GM21381 (cell line): ENCODE data around the gene LRRC8E.
"Not testable (repeated sequence)": the region's sequence is repeated elsewhere in the genome, so short reads cannot be mapped to it uniquely, and the experiment has no call there.

Source experiments
- ATAC-seq: cut with Tn5 transposase; IDR thresholded peaks from one replicate; pipeline ENCODE4 v1.9.1; 2021; ENCODE audit warnings: mild to moderate bottlenecking, moderate library complexity; ENCODE audit not compliant: unreplicated experiment

The LRRC8E gene

DNA sequence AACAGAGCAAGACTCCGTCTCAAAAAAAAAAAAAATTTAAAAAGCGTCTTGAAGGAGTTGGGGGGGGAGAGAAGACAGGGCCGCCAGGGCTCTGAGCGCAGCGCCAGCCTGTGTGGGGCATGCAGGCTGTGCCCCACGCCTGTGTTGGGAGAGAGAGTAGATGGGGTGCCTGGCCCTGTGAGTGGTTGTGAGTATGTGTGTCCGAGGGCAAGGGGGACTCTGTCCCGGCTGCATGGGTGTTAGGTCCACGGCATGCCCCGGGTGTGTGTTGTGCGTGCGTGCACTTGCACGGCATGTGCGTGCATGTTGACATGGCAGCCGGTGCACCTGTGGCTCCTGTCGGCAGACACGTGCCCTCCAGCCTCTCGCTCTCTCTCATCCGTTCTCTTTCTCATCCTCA, 18.8 kb downstream of the LRRC8E start:
- ATAC-seq: no peak

DNA sequence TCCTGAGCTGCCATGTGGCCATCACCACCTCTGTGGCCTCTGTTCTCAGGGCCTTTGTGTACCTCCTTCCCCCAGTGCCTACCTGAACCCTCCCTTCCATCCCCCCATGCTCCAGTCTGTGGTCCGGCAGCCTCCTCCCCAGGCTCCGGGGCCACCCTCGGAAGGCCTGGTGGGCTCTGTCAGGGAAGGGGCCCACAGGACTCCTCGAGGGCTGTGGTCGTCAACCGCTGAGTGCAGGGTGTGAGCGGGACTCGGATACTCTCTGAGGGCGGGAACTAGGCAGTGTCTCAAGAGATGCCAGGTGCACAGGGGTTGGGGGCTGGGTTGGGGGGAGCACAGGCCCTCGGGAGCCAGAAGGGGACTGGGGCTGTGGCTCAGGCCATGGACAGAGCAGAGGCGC, 19.2 kb downstream of the LRRC8E start:
- no peak for ATAC-seq

DNA sequence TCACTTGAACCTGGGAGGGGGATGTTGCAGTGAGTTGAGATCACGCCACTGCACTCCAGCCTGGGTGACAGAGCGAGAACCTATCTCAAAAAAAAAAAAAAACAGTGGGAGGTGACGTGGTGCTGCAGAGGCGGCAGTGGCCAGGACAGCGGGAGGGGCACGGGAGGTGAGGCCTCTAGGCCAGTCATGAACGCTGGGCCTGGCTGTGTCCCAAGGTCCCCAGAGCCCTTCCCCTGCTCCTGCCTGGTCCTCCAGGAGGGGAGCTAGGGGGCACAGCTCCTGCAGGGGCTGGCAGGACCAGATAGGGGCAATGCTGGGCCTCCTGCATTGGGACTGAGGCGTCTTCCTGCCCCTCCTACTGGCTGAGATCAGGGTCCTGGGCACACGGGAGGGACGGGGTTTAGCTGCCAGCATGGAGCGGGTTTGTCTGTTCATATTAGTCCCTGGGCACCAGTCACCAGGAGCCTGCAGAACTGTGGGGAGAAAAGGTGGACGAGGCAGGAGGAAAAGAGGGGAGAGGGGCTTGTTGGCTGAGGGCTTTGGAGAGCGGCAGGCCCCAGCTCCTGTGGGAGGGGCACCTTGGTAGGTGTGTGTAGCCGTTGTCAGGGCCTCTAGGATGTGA, 19.9 kb downstream of the LRRC8E start:
- ATAC-seq: no peak

DNA sequence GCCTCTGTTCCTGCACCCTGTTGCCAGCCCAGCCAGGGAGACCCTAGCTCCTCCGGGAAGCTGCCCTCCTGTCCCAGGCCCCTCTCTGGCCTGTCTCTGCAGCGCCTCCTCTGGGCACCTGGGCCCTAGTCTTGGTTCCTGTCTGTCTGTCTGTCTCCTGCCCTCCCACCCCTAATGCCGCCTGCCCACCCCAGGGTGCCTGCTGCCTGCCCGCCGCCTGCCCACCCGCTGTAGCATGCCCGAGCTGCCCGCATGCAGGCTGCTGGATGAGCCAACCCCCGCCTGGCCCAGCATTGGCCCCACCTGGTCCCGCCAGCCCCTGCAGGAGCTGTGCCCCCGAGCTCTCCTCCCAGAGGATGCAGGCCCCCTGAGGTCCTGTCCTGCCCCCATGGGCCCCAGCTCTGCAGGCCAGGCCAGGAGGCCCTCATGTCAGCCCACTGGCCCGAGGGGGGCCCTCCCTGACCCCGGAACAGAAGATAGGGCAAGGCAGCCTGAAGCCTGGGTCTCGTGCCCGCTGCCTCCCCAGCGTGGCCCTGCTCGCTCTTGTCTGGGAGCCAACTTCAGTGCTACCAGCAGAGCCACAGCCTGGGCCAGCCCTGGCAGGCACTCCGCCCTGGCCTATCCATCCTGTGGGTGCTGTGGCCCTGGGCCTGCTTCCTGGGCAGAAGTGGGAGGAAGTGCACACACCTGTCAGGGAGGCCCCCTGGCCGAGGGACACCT, 20.6 kb downstream of the LRRC8E start:
- ATAC-seq: no peak

DNA sequence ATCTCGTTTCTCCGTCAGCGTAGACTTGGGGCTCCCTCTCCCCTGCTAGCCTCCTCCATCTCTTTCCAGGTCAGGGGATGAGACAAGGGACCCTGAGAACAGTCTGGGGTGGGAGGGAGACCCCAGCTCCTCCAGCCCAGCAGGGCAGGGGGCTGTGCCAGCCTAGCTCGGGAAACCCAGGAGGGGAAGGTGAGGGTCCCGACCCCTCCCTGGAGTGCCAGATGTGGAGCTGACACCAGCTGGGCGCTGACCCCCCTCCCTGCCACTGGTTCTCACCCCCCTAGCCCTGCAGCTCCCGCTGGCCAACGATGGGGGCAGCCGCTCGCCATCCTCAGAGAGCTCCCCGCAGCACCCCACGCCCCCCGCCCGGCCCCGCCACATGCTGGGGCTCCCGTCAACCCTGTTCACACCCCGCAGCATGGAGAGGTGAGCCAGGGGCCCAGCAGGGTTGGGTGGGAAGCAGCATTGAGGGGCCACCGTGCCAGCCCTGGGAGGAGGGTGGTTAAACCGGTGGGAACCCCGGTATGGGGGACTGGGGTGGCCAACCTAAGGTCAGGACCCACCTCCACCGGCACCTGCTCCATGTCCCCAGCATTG, 21.3 kb downstream of the LRRC8E start:
- no peak for ATAC-seq

DNA sequence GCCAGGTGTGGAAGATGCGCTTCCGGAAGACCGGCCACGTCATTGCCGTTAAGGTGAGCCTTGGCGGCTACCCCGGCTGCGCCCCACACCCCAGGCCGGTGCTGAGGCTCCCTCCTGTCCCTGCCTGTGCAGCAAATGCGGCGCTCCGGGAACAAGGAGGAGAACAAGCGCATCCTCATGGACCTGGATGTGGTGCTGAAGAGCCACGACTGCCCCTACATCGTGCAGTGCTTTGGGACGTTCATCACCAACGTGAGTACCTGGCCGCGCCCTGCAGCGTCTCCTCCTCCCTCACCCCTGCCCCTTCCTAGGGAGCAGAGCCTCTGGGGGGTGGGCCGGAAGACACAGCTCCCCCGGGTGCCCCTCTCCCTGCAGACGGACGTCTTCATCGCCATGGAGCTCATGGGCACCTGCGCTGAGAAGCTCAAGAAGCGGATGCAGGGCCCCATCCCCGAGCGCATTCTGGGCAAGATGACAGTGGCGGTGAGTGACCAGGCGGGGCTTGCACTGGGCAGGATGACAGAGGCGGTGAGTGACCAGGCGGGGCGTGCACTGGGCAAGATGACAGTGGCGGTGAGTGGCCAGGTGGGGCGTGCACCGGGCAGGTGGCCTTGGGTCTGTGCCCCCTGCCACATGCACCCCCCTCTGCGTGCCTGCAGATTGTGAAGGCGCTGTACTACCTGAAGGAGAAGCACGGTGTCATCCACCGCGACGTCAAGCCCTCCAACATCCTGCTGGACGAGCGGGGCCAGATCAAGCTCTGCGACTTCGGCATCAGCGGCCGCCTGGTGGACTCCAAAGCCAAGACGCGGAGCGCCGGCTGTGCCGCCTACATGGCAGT, 22.2 kb downstream of the LRRC8E start:
- no peak for ATAC-seq

DNA sequence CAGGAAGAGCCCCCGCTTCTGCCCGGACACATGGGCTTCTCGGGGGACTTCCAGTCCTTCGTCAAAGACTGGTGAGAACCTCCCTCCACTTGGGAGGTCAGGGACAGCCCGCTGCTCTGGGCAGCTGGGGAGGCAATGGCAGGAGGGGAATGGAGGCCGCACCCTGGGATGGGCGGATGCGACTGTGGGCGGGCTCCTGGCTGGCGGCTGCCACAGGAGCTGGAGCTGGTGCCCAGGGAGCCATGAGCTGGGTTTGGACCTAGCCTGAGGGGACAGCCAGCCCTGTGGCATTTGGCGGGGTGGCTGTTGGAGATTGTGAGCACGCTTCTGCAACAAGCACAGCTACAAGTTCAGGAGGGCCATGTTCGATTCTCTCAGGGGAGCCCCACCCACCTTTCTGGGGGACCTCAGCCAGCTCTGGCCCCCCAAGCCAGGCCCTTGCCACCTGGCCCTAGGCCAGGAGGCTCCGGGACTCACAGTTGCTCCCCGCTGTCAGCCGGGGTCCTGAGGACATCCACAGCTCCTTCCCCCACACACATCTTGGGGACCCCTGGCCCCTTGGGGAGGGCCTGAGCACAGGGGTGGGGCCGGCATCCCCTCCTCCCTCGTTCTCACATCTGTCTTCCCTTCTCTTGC, 23.3 kb downstream of the LRRC8E start:
- ATAC-seq: no peak

DNA sequence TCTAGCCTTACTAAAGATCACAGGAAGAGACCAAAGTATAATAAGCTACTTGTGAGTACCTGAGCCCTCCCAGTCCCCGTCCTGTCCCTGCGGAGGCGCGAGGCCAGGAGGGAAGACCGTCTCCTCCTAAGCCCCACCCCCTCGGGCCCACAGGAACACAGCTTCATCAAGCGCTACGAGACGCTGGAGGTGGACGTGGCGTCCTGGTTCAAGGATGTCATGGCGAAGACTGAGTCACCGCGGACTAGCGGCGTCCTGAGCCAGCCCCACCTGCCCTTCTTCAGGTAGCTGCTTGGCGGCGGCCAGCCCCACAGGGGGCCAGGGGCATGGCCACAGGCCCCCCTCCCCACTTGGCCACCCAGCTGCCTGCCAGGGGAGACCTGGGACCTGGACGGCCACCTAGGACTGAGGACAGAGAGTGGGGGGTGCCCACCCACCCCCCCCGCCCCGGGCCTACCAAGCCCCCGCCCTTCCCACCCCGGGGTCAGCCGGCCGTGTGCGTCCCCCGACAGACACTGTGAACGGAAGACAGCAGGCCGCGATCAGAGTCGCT, 23.9 kb downstream of the LRRC8E start:
- no peak for ATAC-seq

DNA sequence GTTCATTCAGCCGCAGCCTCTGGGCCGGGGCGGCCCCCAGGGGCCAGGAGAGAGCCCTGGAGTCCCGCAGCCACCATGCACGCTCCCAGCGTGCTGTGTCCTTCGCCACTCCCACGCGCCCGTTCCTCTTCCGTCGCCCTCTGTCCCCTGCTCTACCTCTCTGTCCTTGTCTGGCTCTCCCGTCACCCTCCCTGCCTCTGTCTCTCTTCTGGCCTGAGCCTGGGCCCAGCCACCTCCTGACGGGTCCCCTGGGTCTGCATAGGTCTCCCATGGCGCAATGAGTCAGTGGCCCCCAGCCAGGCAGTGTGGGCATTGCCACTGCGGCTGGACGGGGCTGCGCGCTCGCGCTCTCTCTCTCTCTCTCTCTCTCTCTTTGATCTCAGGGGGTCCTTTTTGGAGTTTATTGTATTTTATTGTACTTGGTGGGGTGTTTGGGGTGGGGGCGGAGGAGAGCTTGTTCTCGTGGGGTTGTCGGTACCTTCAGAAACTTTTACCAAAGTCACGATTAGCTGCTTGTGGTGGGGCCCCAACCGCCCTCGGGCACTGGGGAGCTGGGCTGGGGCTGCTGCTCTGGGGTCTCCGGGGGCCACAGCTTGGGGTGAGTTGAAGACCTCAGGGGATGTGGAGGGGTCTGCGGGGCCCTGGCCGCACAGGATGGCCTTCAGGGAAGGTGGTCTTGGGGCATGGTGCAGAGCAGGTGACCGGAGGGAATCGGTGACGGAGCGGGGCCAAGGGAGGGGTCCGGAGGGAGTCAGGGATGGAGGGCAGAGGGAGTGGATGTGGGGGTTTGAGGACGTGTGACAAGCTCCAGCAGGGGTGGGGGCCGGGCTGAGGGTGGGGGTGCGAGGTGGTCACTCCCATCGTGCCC, 24.6 kb downstream of the LRRC8E start:
- ATAC-seq: no peak

DNA sequence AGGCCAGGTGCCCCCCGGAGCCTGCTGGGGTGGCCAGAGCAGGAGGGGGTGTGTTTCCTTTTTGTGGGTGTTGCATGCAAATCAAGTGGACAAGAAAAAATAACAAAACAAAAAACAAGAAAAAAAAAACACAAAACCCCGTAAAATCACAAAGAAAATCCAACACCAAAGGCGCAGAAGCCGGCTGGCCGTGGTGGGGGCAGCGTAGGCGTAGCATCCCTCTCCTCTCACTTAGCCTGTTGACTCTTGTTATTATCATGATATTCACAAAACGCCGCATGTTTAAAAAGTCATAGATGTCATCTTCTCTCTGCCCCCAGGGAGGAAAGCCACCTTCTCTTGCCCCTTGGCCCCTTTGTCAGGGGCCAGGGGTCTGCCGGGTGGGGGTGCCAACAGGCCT, 25.3 kb downstream of the LRRC8E start:
- ATAC-seq: no peak

DNA sequence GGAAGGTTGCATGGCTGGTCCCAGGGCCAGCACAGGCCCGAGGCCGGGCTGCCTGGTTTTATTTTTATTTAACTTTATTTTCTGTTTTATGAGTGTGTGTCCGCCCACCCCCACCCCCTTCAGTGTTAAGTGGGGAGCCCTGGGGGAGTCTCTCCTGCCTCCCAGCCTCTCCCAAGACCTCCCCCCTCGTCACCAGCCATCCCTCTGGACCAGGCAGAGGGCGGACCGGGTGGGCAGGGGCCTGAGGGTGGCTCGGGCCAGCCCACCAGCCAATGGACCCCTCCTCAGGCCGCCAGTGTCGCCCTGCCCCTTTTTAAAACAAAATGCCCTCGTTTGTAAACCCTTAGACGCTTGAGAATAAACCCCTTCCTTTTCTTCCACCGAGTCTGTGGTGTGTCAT, 25.8 kb downstream of the LRRC8E start:
- no peak for ATAC-seq

DNA sequence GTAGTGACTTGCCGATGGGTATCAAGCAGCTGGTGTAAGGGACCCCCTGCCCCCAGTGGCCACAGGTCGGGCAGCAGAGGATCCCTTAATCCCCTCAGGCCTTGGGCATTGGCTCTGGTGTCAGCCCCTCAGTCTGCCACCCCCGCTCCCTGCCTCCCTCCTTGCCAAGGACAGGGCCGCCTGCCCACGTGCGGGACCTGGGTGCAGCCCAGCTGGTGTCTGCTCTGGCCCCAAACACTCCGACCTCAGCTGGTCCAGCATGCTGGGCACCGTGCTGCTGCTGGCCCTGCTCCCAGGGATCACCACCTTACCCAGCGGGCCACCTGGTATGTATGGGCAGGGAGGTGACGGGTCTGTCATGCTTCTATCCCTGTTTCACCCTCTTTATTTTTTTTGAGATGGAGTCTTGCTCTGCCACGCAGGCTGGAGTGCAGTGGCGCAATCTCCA, 26.3 kb downstream of the LRRC8E start, which contains the start of gene TGFBR3L:
TGFBR3L (plus strand) TSS at position 233 of the 448 bp plus-strand sequence.
- ATAC-seq: no peak

DNA sequence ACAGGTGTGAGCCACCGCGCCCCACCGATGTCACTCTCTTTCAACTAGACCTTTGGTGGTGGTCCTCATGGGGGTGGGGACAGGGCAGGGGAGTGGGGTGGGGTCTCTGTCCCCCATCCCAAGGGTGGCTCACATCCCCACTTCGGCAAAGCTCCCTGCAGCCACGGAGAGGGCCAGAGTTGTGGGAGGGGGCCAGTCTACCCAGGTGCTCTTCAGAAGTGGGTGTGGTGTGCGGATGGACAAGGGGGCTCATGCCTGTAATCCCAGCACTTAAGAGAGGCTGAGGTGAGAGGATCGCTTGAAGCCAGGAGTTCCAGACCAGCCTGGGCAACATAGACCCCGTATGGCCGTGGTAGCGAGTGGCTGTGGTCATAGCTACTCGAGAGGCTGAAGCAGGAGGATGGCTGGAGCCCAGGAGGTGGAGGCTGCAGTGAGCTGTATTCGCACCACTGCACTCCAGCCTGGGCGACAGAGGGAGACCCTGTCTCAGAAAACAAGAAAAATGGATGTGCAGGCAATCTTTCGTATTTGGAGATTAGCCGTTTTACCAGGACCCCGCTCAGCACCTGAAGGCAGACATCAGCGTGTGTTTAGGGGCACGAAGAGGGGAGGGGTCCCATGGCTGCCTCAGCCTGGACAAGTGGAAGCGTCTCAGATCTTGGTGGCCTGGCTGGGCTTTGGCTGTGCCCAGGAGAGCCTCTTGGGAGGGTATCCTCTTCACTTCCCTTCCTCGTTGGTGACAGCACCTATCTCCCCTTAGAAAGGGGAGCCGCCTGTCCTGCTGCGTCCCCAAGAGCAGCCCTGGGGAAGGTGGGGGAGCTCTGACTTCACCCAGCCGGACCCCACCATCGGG, 27.2 kb downstream of the LRRC8E start:
- no peak for ATAC-seq

DNA sequence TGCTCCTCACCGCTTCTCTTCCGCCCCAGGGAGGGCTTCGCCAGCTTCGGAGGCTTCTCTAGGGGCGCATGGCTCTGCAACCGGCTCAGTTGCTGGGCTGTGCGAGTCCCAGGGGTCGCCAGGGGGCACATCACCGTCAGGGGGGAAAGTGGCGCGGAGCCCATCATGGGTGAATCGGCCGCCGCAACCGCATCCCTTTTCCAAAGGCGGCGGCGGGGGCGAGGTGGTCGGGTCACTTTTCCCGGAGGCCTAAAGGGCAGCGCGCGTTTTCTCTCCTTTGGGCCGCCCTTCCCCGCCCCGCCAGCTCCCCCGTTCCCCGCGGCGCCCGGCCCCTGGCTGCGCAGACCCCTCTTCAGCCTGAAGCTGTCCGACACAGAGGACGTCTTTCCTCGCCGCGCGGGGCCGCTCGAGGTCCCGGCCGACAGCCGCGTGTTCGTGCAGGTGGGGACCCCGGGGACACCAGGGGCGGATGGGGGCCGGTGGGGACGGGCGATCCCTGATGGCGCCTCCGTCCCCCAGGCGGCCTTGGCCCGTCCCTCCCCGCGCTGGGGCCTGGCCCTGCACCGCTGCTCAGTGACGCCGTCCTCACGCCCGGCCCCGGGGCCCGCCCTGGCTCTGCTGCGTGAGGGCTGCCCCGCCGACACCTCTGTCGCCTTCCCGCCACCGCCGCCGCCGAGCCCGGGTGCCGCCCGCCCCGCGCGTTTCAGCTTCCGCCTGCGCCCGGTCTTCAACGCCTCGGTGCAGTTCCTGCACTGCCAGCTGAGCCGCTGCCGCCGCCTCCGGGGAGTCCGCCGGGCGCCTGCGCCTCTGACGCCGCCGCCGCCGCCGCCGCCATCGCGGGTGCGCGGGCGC, 28.0 kb downstream of the LRRC8E start:
- ATAC-seq: no peak

DNA sequence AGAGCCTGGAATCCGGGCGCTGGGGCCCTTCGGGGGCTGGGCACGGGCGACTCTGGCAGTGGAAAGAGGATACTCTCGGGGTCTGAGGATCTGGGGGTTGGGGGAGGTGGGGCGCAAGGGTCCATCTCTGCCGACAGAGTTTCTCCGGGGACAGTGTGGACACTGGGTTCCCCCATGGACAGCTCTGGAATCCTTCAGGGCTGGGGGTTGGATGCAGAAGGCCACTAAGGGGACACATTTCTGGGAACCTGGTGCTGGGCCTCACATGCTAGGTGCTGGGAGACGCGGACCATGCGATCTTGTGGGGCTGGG, 28.6 kb downstream of the LRRC8E start:
- no peak for ATAC-seq

DNA sequence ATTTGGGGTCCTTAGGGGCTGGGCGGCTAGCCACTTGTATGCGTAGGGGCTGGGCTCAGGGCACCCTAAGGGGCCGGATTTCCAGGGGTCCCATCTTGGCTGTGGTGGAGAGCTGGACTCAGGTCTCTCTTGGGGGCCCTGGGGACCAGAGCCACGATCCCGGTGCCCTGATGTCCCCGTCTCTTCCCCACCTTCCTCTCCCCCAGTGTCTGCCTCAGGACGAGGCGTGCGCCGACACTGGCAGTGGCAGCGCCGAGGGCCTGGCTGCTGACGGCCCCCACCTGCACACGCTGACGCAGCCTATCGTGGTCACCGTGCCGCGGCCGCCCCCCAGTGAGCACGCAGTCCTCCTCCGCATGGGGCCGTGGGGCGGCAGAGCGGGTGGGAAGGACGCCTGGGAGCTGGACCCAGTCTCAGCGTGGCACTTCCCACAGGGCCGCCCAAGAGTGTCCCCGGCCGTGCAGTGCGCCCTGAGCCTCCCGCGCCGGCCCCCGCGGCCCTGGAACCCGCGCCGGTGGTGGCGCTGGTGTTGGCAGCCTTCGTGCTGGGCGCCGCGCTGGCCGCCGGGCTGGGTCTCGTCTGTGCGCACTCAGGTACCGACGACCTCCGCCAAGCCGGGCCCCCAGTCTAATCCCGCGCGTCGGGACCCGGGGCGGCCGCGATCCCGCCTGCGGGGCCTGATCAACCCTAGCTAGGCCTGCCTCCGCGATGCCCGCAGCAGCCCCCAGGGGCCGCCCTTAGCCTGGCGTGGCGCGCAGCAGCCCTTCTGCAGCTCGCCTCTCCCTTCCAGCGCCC, 29.2 kb downstream of the LRRC8E start:
- ATAC-seq: no peak

DNA sequence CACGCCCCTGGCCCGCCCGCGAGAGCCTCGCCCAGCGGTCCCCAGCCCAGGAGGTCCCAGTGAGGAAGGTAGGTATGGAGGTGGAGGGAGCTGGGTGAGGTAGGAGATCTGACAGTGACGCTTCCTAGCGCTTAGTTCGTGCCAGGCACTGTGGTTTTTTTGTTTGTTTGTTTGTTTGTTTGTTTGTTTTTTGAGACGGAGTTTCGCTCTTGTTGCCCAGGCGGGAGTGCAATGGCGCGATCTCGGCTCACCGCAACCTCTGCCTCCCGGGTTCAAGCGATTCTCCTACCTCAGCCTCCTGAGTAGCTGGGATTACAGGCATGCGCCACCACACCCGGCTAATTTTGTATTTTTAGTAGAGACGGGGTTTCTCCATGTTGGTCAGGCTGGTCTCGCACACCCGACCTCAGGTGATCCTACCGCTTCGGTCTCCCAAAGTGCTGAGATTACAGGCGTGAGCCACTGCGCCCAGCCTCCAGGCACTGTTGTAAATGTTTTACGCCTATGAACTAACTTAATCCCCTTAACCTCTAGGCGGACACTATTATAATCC, 29.8 kb downstream of the LRRC8E start:
- ATAC-seq: not testable (repeated sequence)
